ENCODE data around the gene HOTAIR. TPM values are rescaled to one million over a fixed set of nuclear protein-coding genes. Genes with fewer than 3 reads are reported as not detected.

HOTAIR gene
- total RNA-seq, 4 donors from 2014 or later, result 0.31 TPM; not detected in 3

- ATAC-seq, result no peak
- peaks cover 100% of the 10 kb centered on the region for H3K27me3 ChIP-seq
- no peaks in the 10 kb centered on the region for H3K9me3 ChIP-seq
- TF ChIP-seq CTCF (IDR thresholded peaks at IDR 0.05) (no peak), POLR2A (IDR thresholded peaks at IDR 0.05) (no peak), POLR2AphosphoS5 (IDR thresholded peaks at IDR 0.05) (no peak), EP300 (IDR thresholded peaks at IDR 0.05) (no peak)
- H3K27ac ChIP-seq, result no peak overlapping the region
- H3K4me1 ChIP-seq, result peaks cover 0 to 51% (median 34%) of the 10 kb centered on the region in 3 donors
- no peaks in the 10 kb centered on the region for H3K36me3 ChIP-seq
- WGBS, 2 donors (ENCODE audit: low coverage in 1 of 2), result 6 to 8% methylated on average over 10 to 12 of the region's 13 CpGs
- no peak overlapping the region for H3K4me3 ChIP-seq
These were observed 24.1 kb upstream of the HOTAIR start for GRCh38 chr12:53998900-53999236.

- Histone ChIP-seq H3K4me1 (peaks cover 0 to 53% (median 34%) of the 10 kb centered on the region in 3 donors), H3K27ac (no peak overlapping the region), H3K27me3 (peaks cover 100% of the 10 kb centered on the region), H3K9me3 (no peaks in the 10 kb centered on the region), H3K4me3 (no peak overlapping the region), H3K36me3 (no peaks in the 10 kb centered on the region)
- ATAC-seq, result no peak
- WGBS, 2 donors (ENCODE audit: low coverage in 1 of 2), result 9 to 17% methylated on average over 1 to 6 of the region's 11 CpGs
- no peak for TF ChIP-seq POLR2A (IDR thresholded peaks at IDR 0.05)
- no peak for TF ChIP-seq POLR2AphosphoS5 (IDR thresholded peaks at IDR 0.05)
- TF ChIP-seq EP300 (IDR thresholded peaks at IDR 0.05), result no peak
- TF ChIP-seq CTCF (IDR thresholded peaks at IDR 0.05), result no peak
These were observed 23.6 kb upstream of the HOTAIR start for GRCh38 chr12:53998110-53998899.

GRCh38 chr12:53997204-53998109 lies 22.7 kb upstream of the HOTAIR start:
- TF ChIP-seq POLR2AphosphoS5 (IDR thresholded peaks at IDR 0.05), result no peak
- TF ChIP-seq EP300 (IDR thresholded peaks at IDR 0.05), result no peak
- no peak for TF ChIP-seq CTCF (IDR thresholded peaks at IDR 0.05)
- no peak for TF ChIP-seq POLR2A (IDR thresholded peaks at IDR 0.05)
- Histone ChIP-seq H3K27me3 (peaks cover 100% of the 10 kb centered on the region), H3K36me3 (no peaks in the 10 kb centered on the region), H3K4me3 (no peak overlapping the region), H3K9me3 (no peaks in the 10 kb centered on the region), H3K4me1 (peaks cover 0 to 53% (median 34%) of the 10 kb centered on the region in 3 donors), H3K27ac (no peak overlapping the region)
- ATAC-seq, result no peak
- 18 to 26% methylated on average over 16 to 24 of the region's 35 CpGs for WGBS, 2 donors (ENCODE audit: low coverage in 1 of 2)

- peaks cover 100% of the 10 kb centered on the region for H3K27me3 ChIP-seq
- H3K27ac ChIP-seq, result no peak overlapping the region
- no peaks in the 10 kb centered on the region for H3K36me3 ChIP-seq
- TF ChIP-seq EP300 (IDR thresholded peaks at IDR 0.05) (no peak), POLR2A (IDR thresholded peaks at IDR 0.05) (no peak), POLR2AphosphoS5 (IDR thresholded peaks at IDR 0.05) (no peak), CTCF (IDR thresholded peaks at IDR 0.05) (no peak)
- peak overlapping the region in 1 of 2 donors; percentile 51 for H3K4me3 ChIP-seq
- no peaks in the 10 kb centered on the region for H3K9me3 ChIP-seq
- WGBS, 2 donors (ENCODE audit: low coverage in 1 of 2), result 45 to 46% methylated on average over 10 to 15 of the region's 29 CpGs
- no peak for ATAC-seq
- peaks cover 0 to 53% (median 34%) of the 10 kb centered on the region in 3 donors for H3K4me1 ChIP-seq
These were observed 21.8 kb upstream of the HOTAIR start for GRCh38 chr12:53996240-53997203.
